Astrocyte (in vitro differentiated cells and primary cell): Measurements from ENCODE around the gene DHX16. TPM values are rescaled to one million over a fixed set of nuclear protein-coding genes. Genes with fewer than 3 reads are reported as not detected.

Experiments used
- DNase-seq: peaks from one replicate; pipeline ENCODE4 v3.0.0-alpha.2; 2010; ENCODE audit warnings: low read depth
- FAIRE-seq: peaks from 2 replicates; lab custom pipeline; 2011; peaks lifted over from hg19 to GRCh38; lab: Jason Lieb, UNC
- H2AFZ ChIP-seq: 2 replicates; pipeline ENCODE4 v1.6.0; 2012; ENCODE audit warnings: low read depth, low read length, inconsistent platforms
- H3K27ac ChIP-seq: 2 replicates; pipeline ENCODE4 v1.5.1; 2011; ENCODE audit warnings: low read depth, low read length, inconsistent platforms
- H3K27me3 ChIP-seq: 2 replicates; pipeline ENCODE4 v1.6.0; 2011; ENCODE audit warnings: low read length, inconsistent platforms; ENCODE audit not compliant: insufficient read depth
- H3K36me3 ChIP-seq: 2 replicates; pipeline ENCODE4 v1.5.1; 2011; ENCODE audit warnings: low read length, inconsistent platforms; ENCODE audit not compliant: insufficient read depth
- H3K4me1 ChIP-seq: 2 replicates; pipeline ENCODE4 v1.5.1; 2011; ENCODE audit warnings: low read length, inconsistent platforms; ENCODE audit not compliant: insufficient read depth
- H3K4me2 ChIP-seq: 2 replicates; pipeline ENCODE4 v1.6.0; 2012; ENCODE audit warnings: low read length, inconsistent platforms
- H3K4me3 ChIP-seq: 2 replicates; pipeline ENCODE4 v1.5.1; 2011; ENCODE audit warnings: low read depth, mild to moderate bottlenecking, low read length, inconsistent platforms; ENCODE audit not compliant: insufficient read depth
- H3K79me2 ChIP-seq: 2 replicates; pipeline ENCODE4 v1.6.0; 2012; ENCODE audit warnings: mild to moderate bottlenecking, low read length, inconsistent platforms; ENCODE audit not compliant: insufficient read depth
- H3K9ac ChIP-seq: 2 replicates; pipeline ENCODE4 v1.6.0; 2012; ENCODE audit warnings: mild to moderate bottlenecking, low read length, inconsistent platforms
- H3K9me3 ChIP-seq: 2 replicates; pipeline ENCODE4 v1.5.1; 2012; ENCODE audit warnings: low read depth, mild to moderate bottlenecking, low read length, inconsistent platforms; ENCODE audit not compliant: insufficient read depth
- H4K20me1 ChIP-seq: 2 replicates; pipeline ENCODE4 v1.6.0; 2012; ENCODE audit warnings: low read length, inconsistent platforms; ENCODE audit not compliant: insufficient read depth
- H3K27ac Mint-ChIP-seq: one replicate; pipeline ENCODE4 v1.8.0; 2021; ENCODE audit warnings: mild to moderate bottlenecking, mixed read lengths; ENCODE audit not compliant: unreplicated experiment
- H3K27me3 Mint-ChIP-seq: one replicate; pipeline ENCODE4 v1.8.0; 2021; ENCODE audit warnings: low read depth, mixed read lengths; ENCODE audit not compliant: unreplicated experiment
- H3K36me3 Mint-ChIP-seq: one replicate; pipeline ENCODE4 v1.8.0; 2021; ENCODE audit warnings: low read depth, mixed read lengths; ENCODE audit not compliant: unreplicated experiment
- H3K4me1 Mint-ChIP-seq: one replicate; pipeline ENCODE4 v1.8.0; 2021; ENCODE audit warnings: low read depth, mixed read lengths; ENCODE audit not compliant: unreplicated experiment
- H3K4me3 Mint-ChIP-seq: one replicate; pipeline ENCODE4 v1.8.0; 2021; ENCODE audit warnings: mild to moderate bottlenecking, moderate library complexity, mixed read lengths; ENCODE audit not compliant: unreplicated experiment
- H3K9me3 Mint-ChIP-seq: one replicate; pipeline ENCODE4 v1.8.0; 2021; ENCODE audit warnings: mild to moderate bottlenecking, mixed read lengths; ENCODE audit not compliant: unreplicated experiment
- CTCF ChIP-seq: IDR thresholded peaks from 2 replicates; pipeline ENCODE4 v1.5.1; 2011; ENCODE audit warnings: low read depth, mild to moderate bottlenecking, inconsistent platforms, low read length, moderate library complexity; ENCODE audit not compliant: insufficient read depth
- EZH2 ChIP-seq: IDR thresholded peaks from 2 replicates; pipeline ENCODE4 v1.6.1; 2012; ENCODE audit warnings: mild to moderate bottlenecking, low read length, inconsistent platforms; ENCODE audit not compliant: insufficient read depth
- total RNA-seq: library from RNA; stranded (reverse); gene quantifications from 2 replicates; pipeline ENCODE4 v1.2.1, GENCODE V29; 2021

The DHX16 gene
- total RNA-seq, 1 donor from 2014 or later, result 30.0 TPM

GRCh38 chr6:30647242-30648116 lies 25.3 kb downstream of the DHX16 start:
- peaks cover 34% of the 10 kb centered on the region for H3K36me3 Mint-ChIP-seq
- Histone ChIP-seq H3K4me3 (peak overlapping the region; percentile 87), H3K27ac (peak overlapping the region; percentile 70), H4K20me1 (peaks cover 3% of the 10 kb centered on the region), H3K27me3 (no peaks in the 10 kb centered on the region), H3K9ac (peak overlapping the region; percentile 88), H3K36me3 (peaks cover 18% of the 10 kb centered on the region), H3K4me2 (peak overlapping the region; percentile 84), H3K4me1 (peaks cover 6% of the 10 kb centered on the region), H2AFZ (peak overlapping the region; percentile 91), H3K9me3 (no peaks in the 10 kb centered on the region), H3K79me2 (peaks cover 15% of the 10 kb centered on the region)
- no peak for TF ChIP-seq CTCF
- no peak for TF ChIP-seq EZH2
- no peak for FAIRE-seq
- H3K4me1 Mint-ChIP-seq, result peaks cover 8% of the 10 kb centered on the region
- H3K27ac Mint-ChIP-seq, result peak overlapping the region; percentile 80
- no peaks in the 10 kb centered on the region for H3K27me3 Mint-ChIP-seq
- no peaks in the 10 kb centered on the region for H3K9me3 Mint-ChIP-seq
- peak overlapping the region; percentile 88 for H3K4me3 Mint-ChIP-seq
- DNase-seq, result no peak

GRCh38 chr6:30646450-30647241 lies 26.2 kb downstream of the DHX16 start, which contains the start of gene C6orf136:
TSS of gene C6orf136 (plus strand) at chr6:30647133. CDS start at chr6:30647232, 99 bp downstream.
- DNase-seq (peak; percentile 70), FAIRE-seq (no peak)
- peaks cover 8% of the 10 kb centered on the region for H3K4me1 Mint-ChIP-seq
- no peaks in the 10 kb centered on the region for H3K9me3 Mint-ChIP-seq
- Histone ChIP-seq H3K36me3 (peaks cover 11% of the 10 kb centered on the region), H3K9me3 (no peaks in the 10 kb centered on the region), H3K79me2 (peaks cover 15% of the 10 kb centered on the region), H3K9ac (peak within 1 kb of the TSS; percentile 88), H3K27me3 (no peaks in the 10 kb centered on the region), H2AFZ (peak within 1 kb of the TSS; percentile 91), H4K20me1 (peaks cover 3% of the 10 kb centered on the region), H3K27ac (peak within 1 kb of the TSS; percentile 70), H3K4me2 (peak within 1 kb of the TSS; percentile 84), H3K4me3 (peak within 1 kb of the TSS; percentile 87), H3K4me1 (peaks cover 6% of the 10 kb centered on the region)
- H3K36me3 Mint-ChIP-seq, result peaks cover 33% of the 10 kb centered on the region
- no peaks in the 10 kb centered on the region for H3K27me3 Mint-ChIP-seq
- TF ChIP-seq EZH2 (no peak), CTCF (no peak)
- H3K27ac Mint-ChIP-seq, result peak within 1 kb of the TSS; percentile 80
- peak within 1 kb of the TSS; percentile 88 for H3K4me3 Mint-ChIP-seq
